ENCODE measurements around the gene RFPL1.

RFPL1 gene

DNA sequence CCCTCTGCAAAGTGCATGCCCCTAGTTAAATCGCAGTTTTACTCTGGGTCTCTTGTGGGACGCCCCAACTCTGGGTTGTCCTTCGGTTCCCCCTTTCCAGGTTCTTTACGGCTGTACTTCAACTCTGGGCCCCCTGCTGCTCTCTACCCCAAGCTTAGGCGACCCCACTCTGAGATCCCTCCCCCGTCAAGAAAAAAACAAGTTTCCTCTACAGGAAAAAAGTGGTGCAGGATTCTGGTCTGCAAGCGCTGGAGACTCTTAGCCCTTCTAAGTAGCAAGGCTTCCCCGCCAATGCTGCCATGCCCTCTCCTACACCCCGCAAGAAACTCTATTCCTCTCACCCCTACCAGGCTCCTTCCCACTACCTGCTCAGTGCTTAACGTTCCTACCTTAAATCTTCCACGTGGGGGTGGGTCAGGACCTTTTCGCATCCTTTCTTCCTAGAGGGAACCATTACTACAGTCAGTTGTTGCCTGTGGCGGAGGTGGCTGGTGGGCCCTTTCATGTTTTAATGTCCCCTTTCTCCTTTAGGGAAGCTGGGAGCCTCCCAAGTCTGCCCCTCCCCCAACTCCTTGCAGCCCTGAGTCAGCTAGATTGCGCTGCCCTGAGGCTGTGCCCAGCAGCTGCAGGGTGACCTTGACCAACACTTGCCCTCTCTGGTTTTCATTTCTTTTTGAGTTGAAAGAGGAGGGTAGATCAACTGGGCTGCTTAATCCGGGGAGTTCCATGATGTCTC, 43.0 kb downstream of the RFPL1 start:
- TF ChIP-seq GABPA (IDR thresholded peaks at IDR 0.05; ENCODE audit: low read depth) = no peak
- TF ChIP-seq, protein P1, sequence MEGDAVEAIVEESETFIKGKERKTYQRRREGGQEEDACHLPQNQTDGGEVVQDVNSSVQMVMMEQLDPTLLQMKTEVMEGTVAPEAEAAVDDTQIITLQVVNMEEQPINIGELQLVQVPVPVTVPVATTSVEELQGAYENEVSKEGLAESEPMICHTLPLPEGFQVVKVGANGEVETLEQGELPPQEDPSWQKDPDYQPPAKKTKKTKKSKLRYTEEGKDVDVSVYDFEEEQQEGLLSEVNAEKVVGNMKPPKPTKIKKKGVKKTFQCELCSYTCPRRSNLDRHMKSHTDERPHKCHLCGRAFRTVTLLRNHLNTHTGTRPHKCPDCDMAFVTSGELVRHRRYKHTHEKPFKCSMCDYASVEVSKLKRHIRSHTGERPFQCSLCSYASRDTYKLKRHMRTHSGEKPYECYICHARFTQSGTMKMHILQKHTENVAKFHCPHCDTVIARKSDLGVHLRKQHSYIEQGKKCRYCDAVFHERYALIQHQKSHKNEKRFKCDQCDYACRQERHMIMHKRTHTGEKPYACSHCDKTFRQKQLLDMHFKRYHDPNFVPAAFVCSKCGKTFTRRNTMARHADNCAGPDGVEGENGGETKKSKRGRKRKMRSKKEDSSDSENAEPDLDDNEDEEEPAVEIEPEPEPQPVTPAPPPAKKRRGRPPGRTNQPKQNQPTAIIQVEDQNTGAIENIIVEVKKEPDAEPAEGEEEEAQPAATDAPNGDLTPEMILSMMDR (IDR thresholded peaks at IDR 0.05; ENCODE audit: insufficient read depth, low read length) = no peak
- TF ChIP-seq SPI1 (IDR thresholded peaks at IDR 0.05; ENCODE audit: borderline replicate concordance, low read depth) = no peak
- 0 out of 2 replicates have a peak, but pooled peaks have one; percentile 5 for TF ChIP-seq POLR2AphosphoS5 (IDR thresholded peaks at IDR 0.05; ENCODE audit: low read depth)
- Histone ChIP-seq H3K27ac (replicated peaks) (peak overlapping the region; percentile 59), H3K4me3 (replicated peaks; ENCODE audit: insufficient read depth, low read length) (peak overlapping the region; percentile 35), H3K27me3 (ENCODE audit: insufficient read depth, poor library complexity, severe bottlenecking) (no peaks in the 10 kb centered on the region)
- peak in 1 of 2 experiments; percentile 35 for DNase-seq (ENCODE audit: low read depth in 1 of 2, low spot score in 1 of 2)

- no peak overlapping the region for H3K27ac ChIP-seq (replicated peaks)
- TF ChIP-seq SPI1 (IDR thresholded peaks at IDR 0.05; ENCODE audit: borderline replicate concordance, low read depth) = no peak
- no peaks in the 10 kb centered on the region for H3K27me3 ChIP-seq (ENCODE audit: insufficient read depth, poor library complexity, severe bottlenecking)
- no peak for DNase-seq (ENCODE audit: low read depth in 1 of 2, low spot score in 1 of 2)
- H3K4me3 ChIP-seq (replicated peaks; ENCODE audit: insufficient read depth, low read length) = no peak overlapping the region
Observed at GRCh38 chr22:29482253-29482652, 43.9 kb downstream of the RFPL1 start.

- TF ChIP-seq REST (IDR thresholded peaks at IDR 0.05; ENCODE audit: insufficient replicate concordance, low read depth) (no peak), GABPA (IDR thresholded peaks at IDR 0.05; ENCODE audit: low read depth) (no peak), POLR2AphosphoS5 (IDR thresholded peaks at IDR 0.05; ENCODE audit: low read depth) (no peak), SPI1 (IDR thresholded peaks at IDR 0.05; ENCODE audit: borderline replicate concordance, low read depth) (no peak)
- TF ChIP-seq, protein P1 (IDR thresholded peaks at IDR 0.05; ENCODE audit: insufficient read depth, low read length) = no peak
- no peak overlapping the region for H3K27ac ChIP-seq (replicated peaks)
- no peaks in the 10 kb centered on the region for H3K27me3 ChIP-seq (ENCODE audit: insufficient read depth, poor library complexity, severe bottlenecking)
Observed at GRCh38 chr22:29482726-29483125, 44.3 kb downstream of the RFPL1 start.

DNA sequence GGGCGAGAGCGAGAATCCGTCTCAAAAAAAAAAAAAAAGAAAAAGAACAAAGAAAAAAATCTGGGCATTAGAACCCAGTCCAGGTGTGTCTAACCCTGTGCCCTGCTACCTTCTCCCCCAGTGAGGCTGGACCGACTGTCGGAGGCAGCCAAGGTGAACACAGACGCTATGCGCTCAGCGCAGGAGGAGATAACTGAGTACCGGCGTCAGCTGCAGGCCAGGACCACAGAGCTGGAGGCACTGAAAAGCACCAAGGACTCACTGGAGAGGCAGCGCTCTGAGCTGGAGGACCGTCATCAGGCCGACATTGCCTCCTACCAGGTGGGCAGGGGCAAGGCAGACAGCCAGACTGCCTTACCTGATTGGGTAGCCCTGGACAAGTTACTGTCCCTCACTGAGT, 44.9 kb downstream of the RFPL1 start:
- Histone ChIP-seq H3K4me3 (replicated peaks; ENCODE audit: insufficient read depth, low read length) (no peak overlapping the region), H3K27me3 (ENCODE audit: insufficient read depth, poor library complexity, severe bottlenecking) (no peaks in the 10 kb centered on the region), H3K27ac (replicated peaks) (no peak overlapping the region)
- no peak for DNase-seq (ENCODE audit: low read depth in 1 of 2, low spot score in 1 of 2)
- TF ChIP-seq REST (IDR thresholded peaks at IDR 0.05; ENCODE audit: insufficient replicate concordance, low read depth) (no peak), POLR2AphosphoS5 (IDR thresholded peaks at IDR 0.05; ENCODE audit: low read depth) (no peak), GABPA (IDR thresholded peaks at IDR 0.05; ENCODE audit: low read depth) (no peak), SPI1 (IDR thresholded peaks at IDR 0.05; ENCODE audit: borderline replicate concordance, low read depth) (no peak)
- TF ChIP-seq, protein P1 (IDR thresholded peaks at IDR 0.05; ENCODE audit: insufficient read depth, low read length) = no peak

More at GRCh38 chr22:29482726-29483125, 44.3 kb downstream of the RFPL1 start:
- H3K4me3 ChIP-seq (replicated peaks; ENCODE audit: insufficient read depth, low read length) = no peak overlapping the region
- DNase-seq (ENCODE audit: low read depth in 1 of 2, low spot score in 1 of 2) = no peak

Data from HL-60 (cell line).